ENCODE measurements around the gene INPP5F. TPM values are rescaled to one million over a fixed set of nuclear protein-coding genes. Genes with fewer than 3 reads are reported as not detected.

Gene INPP5F
- total and polyA plus RNA-seq, 2 of the 13 experiments (the other 11 are each of a cell fraction or from before 2014, with no cell fraction given): 12.5 to 15.7 TPM

DNA sequence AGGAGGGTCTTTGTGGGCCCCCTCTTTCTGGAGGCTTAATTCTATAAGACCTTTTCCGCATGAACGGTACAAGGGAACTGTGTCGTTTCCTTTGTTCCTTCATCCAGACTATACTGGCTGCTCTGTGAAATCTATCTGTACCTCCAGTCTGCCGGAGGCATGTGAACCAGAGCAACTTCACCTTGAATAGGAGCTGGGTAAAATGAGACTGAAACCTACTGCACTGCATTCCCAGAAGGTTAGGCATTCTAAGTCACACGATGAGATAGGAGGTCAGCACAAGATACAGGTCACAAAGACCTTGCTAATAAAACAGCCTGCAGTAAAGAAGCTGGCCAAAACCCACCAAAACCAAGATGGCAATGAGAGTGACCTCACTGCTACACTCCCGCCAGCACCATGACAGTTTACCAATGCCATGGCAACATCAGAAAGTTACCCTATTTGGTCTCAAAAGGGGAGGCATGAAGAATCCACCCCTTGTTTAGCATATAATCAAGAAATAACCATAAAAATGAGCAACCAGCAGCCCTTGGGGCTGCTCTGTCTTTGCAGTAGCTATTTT, 36.8 kb upstream of the INPP5F start:
- POLR2A ChIA-PET: no interaction called here

More for the DNA sequence above, 36.8 kb upstream of the INPP5F start:
- Histone ChIP-seq H3K36me3 (replicated peaks in 1 of 2; ENCODE audit: control insufficient read depth in 1 of 2, insufficient read depth in 2 of 2, low read length in 2 of 2) (no peaks in the 10 kb centered on the region), H3K4me3 (replicated peaks in 1 of 3; ENCODE audit: insufficient read depth in 1 of 3, low read depth in 2 of 3, low read length in 3 of 3) (no peak overlapping the region), H3K27ac (ENCODE audit: extremely low read length, insufficient read depth, low read length) (no peak overlapping the region), H2AFZ (ENCODE audit: low read length) (no peak overlapping the region), H3K27me3 (ENCODE audit: control insufficient read depth in 1 of 2, insufficient read depth in 2 of 2, low read length in 2 of 2) (no peaks in the 10 kb centered on the region; a peak in 1 of 5 replicates), H3K79me2 (ENCODE audit: insufficient read depth, low read length) (no peaks in the 10 kb centered on the region), H3K4me2 (ENCODE audit: low read depth, low read length) (no peak overlapping the region), H4K20me1 (ENCODE audit: insufficient read depth, low read length) (no peaks in the 10 kb centered on the region), H3K9me3 (ENCODE audit: low read length) (no peaks in the 10 kb centered on the region), H3K9ac (ENCODE audit: insufficient read depth, low read depth, low read length) (no peak overlapping the region), H3K4me1 (ENCODE audit: insufficient read depth, low read length) (peaks cover 37% of the 10 kb centered on the region)
- BruUV-seq (replicated peaks): no TSS peak
- CTCF ChIA-PET (ENCODE audit: low intra/inter-chr PET ratio, low total read pairs): no interaction called here
- ATAC-seq: no peak
- 89% methylated on average over 6 of the region's 6 CpGs for WGBS (ENCODE audit: low lambda C conversion rate)
- TF ChIP-seq, protein P1, sequence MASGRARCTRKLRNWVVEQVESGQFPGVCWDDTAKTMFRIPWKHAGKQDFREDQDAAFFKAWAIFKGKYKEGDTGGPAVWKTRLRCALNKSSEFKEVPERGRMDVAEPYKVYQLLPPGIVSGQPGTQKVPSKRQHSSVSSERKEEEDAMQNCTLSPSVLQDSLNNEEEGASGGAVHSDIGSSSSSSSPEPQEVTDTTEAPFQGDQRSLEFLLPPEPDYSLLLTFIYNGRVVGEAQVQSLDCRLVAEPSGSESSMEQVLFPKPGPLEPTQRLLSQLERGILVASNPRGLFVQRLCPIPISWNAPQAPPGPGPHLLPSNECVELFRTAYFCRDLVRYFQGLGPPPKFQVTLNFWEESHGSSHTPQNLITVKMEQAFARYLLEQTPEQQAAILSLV (CRISPR knock-in tag; IDR thresholded peaks at IDR 0.05; ENCODE audit: borderline replicate concordance): no peak
- TF ChIP-seq GATA4 (IDR thresholded peaks at IDR 0.05; ENCODE audit: borderline replicate concordance, low read depth) (no peak), ZNF605 (CRISPR knock-in tag; IDR thresholded peaks at IDR 0.05) (no peak), RBFOX2 (IDR thresholded peaks at IDR 0.05; ENCODE audit: low read depth, low read length) (no peak), AGO1 (IDR thresholded peaks at IDR 0.05; ENCODE audit: low read depth, low read length, poor library complexity, severe bottlenecking) (no peak), NFKB2 (CRISPR knock-in tag; IDR thresholded peaks at IDR 0.05; ENCODE audit: borderline replicate concordance) (no peak), ELF4 (CRISPR knock-in tag; IDR thresholded peaks at IDR 0.05; ENCODE audit: borderline replicate concordance) (no peak), NR2F6 (IDR thresholded peaks at IDR 0.05) (no peak), NR2F6 (CRISPR knock-in tag; IDR thresholded peaks at IDR 0.05) (no peak), HOXA5 (CRISPR knock-in tag; IDR thresholded peaks at IDR 0.05) (no peak), ZFP1 (CRISPR knock-in tag; IDR thresholded peaks at IDR 0.05) (no peak), ISX (CRISPR knock-in tag; conservative IDR thresholded peaks at IDR 0.05) (no peak), ZFYVE20 (CRISPR knock-in tag; IDR thresholded peaks at IDR 0.05; ENCODE audit: borderline replicate concordance, low read depth) (no peak), SUZ12 (IDR thresholded peaks at IDR 0.05; ENCODE audit: low read depth, low read length) (no peak), ZNF747 (CRISPR knock-in tag; IDR thresholded peaks at IDR 0.05; ENCODE audit: borderline replicate concordance) (no peak), ZNF670 (CRISPR knock-in tag; IDR thresholded peaks at IDR 0.05; ENCODE audit: borderline replicate concordance) (no peak)
- TF ChIP-seq, protein P2, sequence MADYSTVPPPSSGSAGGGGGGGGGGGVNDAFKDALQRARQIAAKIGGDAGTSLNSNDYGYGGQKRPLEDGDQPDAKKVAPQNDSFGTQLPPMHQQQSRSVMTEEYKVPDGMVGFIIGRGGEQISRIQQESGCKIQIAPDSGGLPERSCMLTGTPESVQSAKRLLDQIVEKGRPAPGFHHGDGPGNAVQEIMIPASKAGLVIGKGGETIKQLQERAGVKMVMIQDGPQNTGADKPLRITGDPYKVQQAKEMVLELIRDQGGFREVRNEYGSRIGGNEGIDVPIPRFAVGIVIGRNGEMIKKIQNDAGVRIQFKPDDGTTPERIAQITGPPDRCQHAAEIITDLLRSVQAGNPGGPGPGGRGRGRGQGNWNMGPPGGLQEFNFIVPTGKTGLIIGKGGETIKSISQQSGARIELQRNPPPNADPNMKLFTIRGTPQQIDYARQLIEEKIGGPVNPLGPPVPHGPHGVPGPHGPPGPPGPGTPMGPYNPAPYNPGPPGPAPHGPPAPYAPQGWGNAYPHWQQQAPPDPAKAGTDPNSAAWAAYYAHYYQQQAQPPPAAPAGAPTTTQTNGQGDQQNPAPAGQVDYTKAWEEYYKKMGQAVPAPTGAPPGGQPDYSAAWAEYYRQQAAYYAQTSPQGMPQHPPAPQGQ (CRISPR knock-in tag; IDR thresholded peaks at IDR 0.05; ENCODE audit: borderline replicate concordance): no peak
- TF ChIP-seq, protein P3, sequence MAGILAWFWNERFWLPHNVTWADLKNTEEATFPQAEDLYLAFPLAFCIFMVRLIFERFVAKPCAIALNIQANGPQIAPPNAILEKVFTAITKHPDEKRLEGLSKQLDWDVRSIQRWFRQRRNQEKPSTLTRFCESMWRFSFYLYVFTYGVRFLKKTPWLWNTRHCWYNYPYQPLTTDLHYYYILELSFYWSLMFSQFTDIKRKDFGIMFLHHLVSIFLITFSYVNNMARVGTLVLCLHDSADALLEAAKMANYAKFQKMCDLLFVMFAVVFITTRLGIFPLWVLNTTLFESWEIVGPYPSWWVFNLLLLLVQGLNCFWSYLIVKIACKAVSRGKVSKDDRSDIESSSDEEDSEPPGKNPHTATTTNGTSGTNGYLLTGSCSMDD (CRISPR knock-in tag; IDR thresholded peaks at IDR 0.05): no peak
- TF ChIP-seq, protein P4, sequence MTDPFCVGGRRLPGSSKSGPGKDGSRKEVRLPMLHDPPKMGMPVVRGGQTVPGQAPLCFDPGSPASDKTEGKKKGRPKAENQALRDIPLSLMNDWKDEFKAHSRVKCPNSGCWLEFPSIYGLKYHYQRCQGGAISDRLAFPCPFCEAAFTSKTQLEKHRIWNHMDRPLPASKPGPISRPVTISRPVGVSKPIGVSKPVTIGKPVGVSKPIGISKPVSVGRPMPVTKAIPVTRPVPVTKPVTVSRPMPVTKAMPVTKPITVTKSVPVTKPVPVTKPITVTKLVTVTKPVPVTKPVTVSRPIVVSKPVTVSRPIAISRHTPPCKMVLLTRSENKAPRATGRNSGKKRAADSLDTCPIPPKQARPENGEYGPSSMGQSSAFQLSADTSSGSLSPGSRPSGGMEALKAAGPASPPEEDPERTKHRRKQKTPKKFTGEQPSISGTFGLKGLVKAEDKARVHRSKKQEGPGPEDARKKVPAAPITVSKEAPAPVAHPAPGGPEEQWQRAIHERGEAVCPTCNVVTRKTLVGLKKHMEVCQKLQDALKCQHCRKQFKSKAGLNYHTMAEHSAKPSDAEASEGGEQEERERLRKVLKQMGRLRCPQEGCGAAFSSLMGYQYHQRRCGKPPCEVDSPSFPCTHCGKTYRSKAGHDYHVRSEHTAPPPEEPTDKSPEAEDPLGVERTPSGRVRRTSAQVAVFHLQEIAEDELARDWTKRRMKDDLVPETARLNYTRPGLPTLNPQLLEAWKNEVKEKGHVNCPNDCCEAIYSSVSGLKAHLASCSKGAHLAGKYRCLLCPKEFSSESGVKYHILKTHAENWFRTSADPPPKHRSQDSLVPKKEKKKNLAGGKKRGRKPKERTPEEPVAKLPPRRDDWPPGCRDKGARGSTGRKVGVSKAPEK (CRISPR knock-in tag; IDR thresholded peaks at IDR 0.05; ENCODE audit: borderline replicate concordance): no peak
- FAIRE-seq: no peak
- no peak for DNase-seq (ENCODE audit: low spot score)
- in situ Hi-C loops (cut with HindIII; ENCODE audit: extremely low pct_ligation_motif_present, low pct_unique_long_range_greater_than_20kb) (loop anchor here (5.0 to 25.0 kb wide), 2 partner anchors 168 to 648 kb away; no protein-coding TSS in a partner anchor), intact Hi-C loops (cut with micrococcal nuclease; ENCODE audit: unreplicated experiment) (no loop called here)
